Peyer's patch (tissue), 4 donors: ENCODE results near the gene TUBB3. TPM values are rescaled to one million over a fixed set of nuclear protein-coding genes. Genes with fewer than 3 reads are reported as not detected.

Source experiments
- DNase-seq, 3 donors: peaks; one replicate each; pipeline ENCODE4 v3.0.0-alpha.2; 2017 to 2019
- H3K27ac ChIP-seq, 4 donors: fragments of 200-600 bp; sonication (generic); one replicate each; pipeline ENCODE4 v1.5.1; 2016 to 2019
- H3K27me3 ChIP-seq, 2 donors: fragments of 200-600 bp; sonication (generic); one replicate each; pipeline ENCODE4 v1.5.1; 2019
- H3K36me3 ChIP-seq, 3 donors: fragments of 200-600 bp; sonication (generic); one replicate each; pipeline ENCODE4 v1.5.1; 2016 to 2019
- H3K4me1 ChIP-seq, 4 donors: fragments of 200-600 bp; sonication (generic); one replicate each; pipeline ENCODE4 v1.5.1; 2016 to 2019
- H3K4me3 ChIP-seq, 4 donors: fragments of 200-600 bp; sonication (generic); 1 replicate in 3 of 4; 2 replicates in 1 of 4; pipeline ENCODE4 v1.5.1; 2016 to 2019; ENCODE audit warnings: mild to moderate bottlenecking in 1 of 4
- H3K9me3 ChIP-seq, 4 donors: fragments of 200-600 bp; sonication (generic); one replicate each; pipeline ENCODE4 v1.5.1; 2016 to 2019; ENCODE audit warnings: mild to moderate bottlenecking in 1 of 4
- POLR2A ChIP-seq, 2 donors: fragments of 450-650 bp; IDR thresholded peaks; one replicate each; pipeline ENCODE4 v1.5.1; 2017; ENCODE audit warnings: antibody characterized with exemption in 2 of 2, mild to moderate bottlenecking in 2 of 2, moderate library complexity in 2 of 2
- total RNA-seq, 4 donors: library from RNA; depleted of rRNA; stranded (reverse); fragments of >200 nt; gene quantifications; one replicate each; pipeline ENCODE4 v1.1.0, GENCODE V29; 2016
- TF ChIP-seq, protein P1 (sequence below), 6 experiments: fragments of 450-650 bp in 4 of 6; fragments of 200-600 bp in 2 of 6; sonication (generic) in 1 of 6; IDR thresholded peaks; one replicate each; pipeline ENCODE4 v1.5.1; 2017 to 2019; ENCODE audit warnings: antibody characterized with exemption in 6 of 6, mild to moderate bottlenecking in 3 of 6, moderate library complexity in 1 of 6

Gene TUBB3
- total RNA-seq, 4 donors from 2014 or later = 2.1 to 12.4 (median 4.6) TPM

DNA sequence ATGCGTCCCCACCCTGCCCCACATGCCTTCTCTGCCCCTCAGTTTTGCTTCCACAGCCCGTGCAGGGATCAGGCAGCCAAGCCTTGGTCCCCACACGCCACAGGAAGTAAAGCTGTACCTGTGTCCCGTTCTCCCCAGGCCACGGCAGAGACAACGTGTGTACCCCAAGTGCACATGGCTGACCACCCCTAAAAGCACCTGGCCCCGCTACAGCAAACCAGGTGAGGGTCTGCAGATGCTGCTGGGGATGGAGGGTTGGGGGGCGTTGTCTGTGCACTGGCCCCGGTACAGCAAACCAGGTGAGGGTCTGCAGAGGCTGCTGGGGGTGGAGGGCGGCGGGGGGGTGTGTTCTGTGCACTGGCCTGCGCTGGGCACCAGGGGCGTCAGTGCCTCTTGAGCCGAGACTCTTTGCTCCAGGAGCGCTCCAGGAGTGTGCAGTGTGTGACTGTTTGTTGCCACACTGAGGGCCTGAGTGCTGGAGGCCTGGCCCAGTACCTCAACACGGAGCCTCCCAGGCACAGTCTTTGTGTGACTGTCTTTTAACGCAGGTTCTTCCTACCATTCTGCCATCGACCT is 31.0 kb upstream of the TUBB3 start:
- Histone ChIP-seq H3K9me3 (no peaks in the 10 kb centered on the region), H3K27me3 (no peaks in the 10 kb centered on the region), H3K4me1 (no peaks in the 10 kb centered on the region), H3K36me3 (peaks cover 0 to 95% (median 0%) of the 10 kb centered on the region in 3 donors), H3K27ac (no peak overlapping the region), H3K4me3 (no peak overlapping the region)
- no peak for DNase-seq
- TF ChIP-seq POLR2A (IDR thresholded peaks at IDR 0.05) = no peak
- TF ChIP-seq, protein P1, sequence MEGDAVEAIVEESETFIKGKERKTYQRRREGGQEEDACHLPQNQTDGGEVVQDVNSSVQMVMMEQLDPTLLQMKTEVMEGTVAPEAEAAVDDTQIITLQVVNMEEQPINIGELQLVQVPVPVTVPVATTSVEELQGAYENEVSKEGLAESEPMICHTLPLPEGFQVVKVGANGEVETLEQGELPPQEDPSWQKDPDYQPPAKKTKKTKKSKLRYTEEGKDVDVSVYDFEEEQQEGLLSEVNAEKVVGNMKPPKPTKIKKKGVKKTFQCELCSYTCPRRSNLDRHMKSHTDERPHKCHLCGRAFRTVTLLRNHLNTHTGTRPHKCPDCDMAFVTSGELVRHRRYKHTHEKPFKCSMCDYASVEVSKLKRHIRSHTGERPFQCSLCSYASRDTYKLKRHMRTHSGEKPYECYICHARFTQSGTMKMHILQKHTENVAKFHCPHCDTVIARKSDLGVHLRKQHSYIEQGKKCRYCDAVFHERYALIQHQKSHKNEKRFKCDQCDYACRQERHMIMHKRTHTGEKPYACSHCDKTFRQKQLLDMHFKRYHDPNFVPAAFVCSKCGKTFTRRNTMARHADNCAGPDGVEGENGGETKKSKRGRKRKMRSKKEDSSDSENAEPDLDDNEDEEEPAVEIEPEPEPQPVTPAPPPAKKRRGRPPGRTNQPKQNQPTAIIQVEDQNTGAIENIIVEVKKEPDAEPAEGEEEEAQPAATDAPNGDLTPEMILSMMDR (IDR thresholded peaks at IDR 0.05) = no peak

GRCh38 chr16:89892635-89893034 is 30.5 kb upstream of the TUBB3 start:
- TF ChIP-seq, protein P1 (IDR thresholded peaks at IDR 0.05) = no peak
- no peak for TF ChIP-seq POLR2A (IDR thresholded peaks at IDR 0.05)
- H3K9me3 ChIP-seq = no peaks in the 10 kb centered on the region
- H3K27me3 ChIP-seq = no peaks in the 10 kb centered on the region
- H3K27ac ChIP-seq = no peak overlapping the region
- H3K4me1 ChIP-seq = no peaks in the 10 kb centered on the region
- DNase-seq = no peak
- peaks cover 0 to 95% (median 0%) of the 10 kb centered on the region in 3 donors for H3K36me3 ChIP-seq
- H3K4me3 ChIP-seq = no peak overlapping the region

- peaks cover 0 to 95% (median 0%) of the 10 kb centered on the region in 3 donors for H3K36me3 ChIP-seq
Measured at GRCh38 chr16:89893642-89894548, 29.2 kb upstream of the TUBB3 start.

DNA sequence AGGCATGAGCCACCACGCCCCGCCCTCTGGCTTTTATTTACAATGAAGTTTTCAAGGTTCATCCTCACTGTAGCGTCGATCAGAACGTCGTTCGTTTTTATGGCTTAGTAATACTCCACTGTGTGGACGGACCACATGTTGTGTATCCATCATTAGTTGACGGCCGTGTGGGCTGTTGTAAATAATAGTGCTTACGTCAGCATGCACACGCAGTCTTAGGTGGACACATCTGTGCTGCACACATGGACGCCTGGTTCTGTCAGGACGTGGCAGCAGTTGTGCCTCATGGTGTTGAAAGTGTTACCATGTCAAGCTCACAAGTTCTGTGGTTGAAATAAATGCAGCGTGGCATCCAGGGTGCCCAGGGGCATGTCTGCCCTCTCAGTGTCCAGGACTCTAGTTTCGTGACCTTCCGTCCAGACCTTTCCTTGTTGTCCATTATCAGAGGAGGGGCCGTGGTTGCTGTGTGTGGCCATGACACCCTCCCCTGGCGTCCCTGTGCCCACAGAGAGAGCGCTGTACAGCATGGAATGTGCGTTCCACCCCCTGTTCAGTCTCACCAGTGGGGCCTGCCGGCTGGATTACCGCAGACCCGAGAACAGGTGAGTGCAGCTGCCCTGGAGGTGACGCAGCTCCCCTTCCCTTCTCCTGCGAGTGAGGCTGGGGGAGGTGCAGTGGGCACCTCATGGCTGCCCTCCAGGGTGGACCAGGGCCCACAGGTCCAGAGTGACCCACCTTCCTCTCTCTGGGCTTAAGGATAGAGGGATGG is 27.5 kb upstream of the TUBB3 start:
- Histone ChIP-seq H3K4me3 (no peak overlapping the region), H3K4me1 (no peaks in the 10 kb centered on the region), H3K9me3 (no peaks in the 10 kb centered on the region), H3K36me3 (peaks cover 0 to 98% (median 0%) of the 10 kb centered on the region in 3 donors), H3K27ac (no peak overlapping the region), H3K27me3 (no peaks in the 10 kb centered on the region)
- DNase-seq = no peak
- TF ChIP-seq, protein P1 (IDR thresholded peaks at IDR 0.05) = no peak
- TF ChIP-seq POLR2A (IDR thresholded peaks at IDR 0.05) = no peak

More at GRCh38 chr16:89893642-89894548, 29.2 kb upstream of the TUBB3 start:
- TF ChIP-seq POLR2A (IDR thresholded peaks at IDR 0.05) = no peak
- TF ChIP-seq, protein P1 (IDR thresholded peaks at IDR 0.05) = no peak
- Histone ChIP-seq H3K27me3 (no peaks in the 10 kb centered on the region), H3K27ac (no peak overlapping the region), H3K9me3 (no peaks in the 10 kb centered on the region), H3K4me1 (no peaks in the 10 kb centered on the region), H3K4me3 (no peak overlapping the region)
- no peak for DNase-seq

GRCh38 chr16:89897204-89897603 is 25.9 kb upstream of the TUBB3 start:
- H3K27me3 ChIP-seq = no peaks in the 10 kb centered on the region
- H3K27ac ChIP-seq = no peak overlapping the region
- peaks cover 0 to 91% (median 0%) of the 10 kb centered on the region in 3 donors for H3K36me3 ChIP-seq
- H3K4me3 ChIP-seq = no peak overlapping the region
- no peaks in the 10 kb centered on the region for H3K4me1 ChIP-seq
- no peaks in the 10 kb centered on the region for H3K9me3 ChIP-seq
- DNase-seq = no peak
- no peak for TF ChIP-seq POLR2A (IDR thresholded peaks at IDR 0.05)
- TF ChIP-seq, protein P1 (IDR thresholded peaks at IDR 0.05) = no peak
